Mammary epithelial cell (primary cell): Measurements from ENCODE around the gene NEMF.

Experiments
- CTCF ChIP-seq, 2 donors: IDR thresholded peaks in 1 of 2; conservative IDR thresholded peaks in 1 of 2; 2 replicates each; pipeline ENCODE4 v1.5.1; 2011 to 2012; ENCODE audit warnings: inconsistent platforms in 2 of 2, low read length in 2 of 2, mild to moderate bottlenecking in 2 of 2, control low read depth in 1 of 2, low read depth in 1 of 2; ENCODE audit not compliant: insufficient read depth in 1 of 2; ENCODE audit errors: extremely low read depth in 1 of 2
- EZH2 ChIP-seq: IDR thresholded peaks from 2 replicates; pipeline ENCODE4 v1.6.1; 2012; ENCODE audit warnings: low read length, inconsistent platforms, borderline replicate concordance

DNA sequence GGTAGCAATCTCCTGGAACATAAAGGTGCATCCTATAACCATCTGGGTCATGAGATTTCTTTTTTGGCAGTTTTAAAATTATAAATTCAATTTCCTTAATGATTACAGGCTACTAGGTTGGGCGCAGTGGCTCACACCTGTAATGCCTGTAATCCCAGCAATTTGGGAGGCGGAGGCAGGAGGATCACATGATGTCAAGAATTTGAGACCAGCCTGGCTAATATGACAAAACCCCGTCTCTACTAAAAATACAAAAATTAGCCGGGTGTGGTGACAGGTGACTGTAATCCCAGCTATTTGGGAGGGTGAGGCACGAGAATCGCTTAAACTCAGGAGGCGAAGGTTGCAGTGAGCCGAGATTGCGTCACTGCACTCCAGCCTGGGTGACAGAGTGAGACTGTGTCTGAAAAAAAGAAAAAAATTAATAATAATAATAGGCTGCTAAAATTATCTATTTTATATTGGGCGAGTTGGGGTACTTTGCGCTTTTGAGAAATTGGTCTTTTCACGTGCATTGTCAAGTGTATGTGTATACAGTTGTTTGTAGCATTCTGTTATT is 23.1 kb upstream of the NEMF start:
- no peak for TF ChIP-seq CTCF (conservative IDR thresholded peaks at IDR 0.05 in 1 of 2, IDR thresholded peaks at IDR 0.05 in 1 of 2; ENCODE audit: extremely low read depth in 1 of 2, insufficient read depth in 1 of 2, low read depth in 1 of 2, low read length in 2 of 2)
- no peak for TF ChIP-seq EZH2
